Measurements from ENCODE around the gene WDR77. TPM values are rescaled to one million over a fixed set of nuclear protein-coding genes. Genes with fewer than 3 reads are reported as not detected.

The WDR77 gene
- total RNA-seq, 1 experiment from 2014 or later = 64.5 TPM

DNA sequence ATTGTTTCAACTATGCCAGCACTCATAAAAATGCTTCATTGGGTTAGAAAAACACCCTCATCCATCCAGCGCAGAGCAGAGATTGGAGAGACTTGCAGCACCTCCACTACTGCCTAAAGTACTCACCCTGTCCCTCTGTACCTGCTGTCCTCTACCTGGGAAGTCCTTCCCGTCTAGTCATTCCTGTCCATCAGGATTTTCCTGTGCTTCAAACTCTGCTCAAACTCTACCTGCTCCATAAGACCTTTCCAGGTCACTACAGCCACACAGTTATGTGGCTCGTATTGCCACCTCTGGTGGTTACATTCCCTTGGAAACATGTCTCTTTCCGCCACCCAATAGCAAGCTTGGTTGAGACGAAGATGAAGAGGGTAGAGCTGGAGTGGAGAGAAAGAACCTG is 28.7 kb downstream of the WDR77 start:
- ATAC-seq (no peak), DNase-seq (ENCODE audit: low spot score) (no peak)
- Mint-ChIP-seq H3K4me1 (peaks cover 9% of the 10 kb centered on the region), H3K36me3 (no peaks in the 10 kb centered on the region), H3K9me3 (no peaks in the 10 kb centered on the region), H3K4me3 (no peak overlapping the region), H3K27ac (no peak overlapping the region), H3K27me3 (ENCODE audit: low read depth) (no peaks in the 10 kb centered on the region; the same call in 1 of the 2 replicates)
- TF ChIP-seq NFYB (CRISPR knock-in tag; conservative IDR thresholded peaks at IDR 0.05; ENCODE audit: low read depth) (no peak), MYBL2 (CRISPR knock-in tag; IDR thresholded peaks at IDR 0.05) (no peak), RELA (CRISPR knock-in tag; IDR thresholded peaks at IDR 0.05; ENCODE audit: borderline replicate concordance) (no peak), NR1H2 (CRISPR knock-in tag; IDR thresholded peaks at IDR 0.05) (no peak), TEAD4 (CRISPR knock-in tag; IDR thresholded peaks at IDR 0.05) (no peak), JAZF1 (CRISPR knock-in tag; IDR thresholded peaks at IDR 0.05) (no peak), KAT7 (CRISPR knock-in tag; IDR thresholded peaks at IDR 0.05; ENCODE audit: borderline replicate concordance) (no peak), TCF7 (CRISPR knock-in tag; IDR thresholded peaks at IDR 0.05; ENCODE audit: low read depth) (no peak)
- TF ChIP-seq, protein P1, sequence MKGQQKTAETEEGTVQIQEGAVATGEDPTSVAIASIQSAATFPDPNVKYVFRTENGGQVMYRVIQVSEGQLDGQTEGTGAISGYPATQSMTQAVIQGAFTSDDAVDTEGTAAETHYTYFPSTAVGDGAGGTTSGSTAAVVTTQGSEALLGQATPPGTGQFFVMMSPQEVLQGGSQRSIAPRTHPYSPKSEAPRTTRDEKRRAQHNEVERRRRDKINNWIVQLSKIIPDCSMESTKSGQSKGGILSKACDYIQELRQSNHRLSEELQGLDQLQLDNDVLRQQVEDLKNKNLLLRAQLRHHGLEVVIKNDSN (CRISPR knock-in tag; IDR thresholded peaks at IDR 0.05) = no peak
- TF ChIP-seq, protein P2, sequence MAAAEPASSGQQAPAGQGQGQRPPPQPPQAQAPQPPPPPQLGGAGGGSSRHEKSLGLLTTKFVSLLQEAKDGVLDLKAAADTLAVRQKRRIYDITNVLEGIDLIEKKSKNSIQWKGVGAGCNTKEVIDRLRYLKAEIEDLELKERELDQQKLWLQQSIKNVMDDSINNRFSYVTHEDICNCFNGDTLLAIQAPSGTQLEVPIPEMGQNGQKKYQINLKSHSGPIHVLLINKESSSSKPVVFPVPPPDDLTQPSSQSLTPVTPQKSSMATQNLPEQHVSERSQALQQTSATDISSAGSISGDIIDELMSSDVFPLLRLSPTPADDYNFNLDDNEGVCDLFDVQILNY (CRISPR knock-in tag; IDR thresholded peaks at IDR 0.05) = no peak
- TF ChIP-seq, protein P3, sequence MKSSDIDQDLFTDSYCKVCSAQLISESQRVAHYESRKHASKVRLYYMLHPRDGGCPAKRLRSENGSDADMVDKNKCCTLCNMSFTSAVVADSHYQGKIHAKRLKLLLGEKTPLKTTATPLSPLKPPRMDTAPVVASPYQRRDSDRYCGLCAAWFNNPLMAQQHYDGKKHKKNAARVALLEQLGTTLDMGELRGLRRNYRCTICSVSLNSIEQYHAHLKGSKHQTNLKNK (CRISPR knock-in tag; IDR thresholded peaks at IDR 0.05) = no peak
- TF ChIP-seq, protein P4, sequence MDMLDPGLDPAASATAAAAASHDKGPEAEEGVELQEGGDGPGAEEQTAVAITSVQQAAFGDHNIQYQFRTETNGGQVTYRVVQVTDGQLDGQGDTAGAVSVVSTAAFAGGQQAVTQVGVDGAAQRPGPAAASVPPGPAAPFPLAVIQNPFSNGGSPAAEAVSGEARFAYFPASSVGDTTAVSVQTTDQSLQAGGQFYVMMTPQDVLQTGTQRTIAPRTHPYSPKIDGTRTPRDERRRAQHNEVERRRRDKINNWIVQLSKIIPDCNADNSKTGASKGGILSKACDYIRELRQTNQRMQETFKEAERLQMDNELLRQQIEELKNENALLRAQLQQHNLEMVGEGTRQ (CRISPR knock-in tag; IDR thresholded peaks at IDR 0.05) = no peak
- TF ChIP-seq, protein P5, sequence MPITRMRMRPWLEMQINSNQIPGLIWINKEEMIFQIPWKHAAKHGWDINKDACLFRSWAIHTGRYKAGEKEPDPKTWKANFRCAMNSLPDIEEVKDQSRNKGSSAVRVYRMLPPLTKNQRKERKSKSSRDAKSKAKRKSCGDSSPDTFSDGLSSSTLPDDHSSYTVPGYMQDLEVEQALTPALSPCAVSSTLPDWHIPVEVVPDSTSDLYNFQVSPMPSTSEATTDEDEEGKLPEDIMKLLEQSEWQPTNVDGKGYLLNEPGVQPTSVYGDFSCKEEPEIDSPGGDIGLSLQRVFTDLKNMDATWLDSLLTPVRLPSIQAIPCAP (CRISPR knock-in tag; IDR thresholded peaks at IDR 0.05) = no peak
- POLR2A ChIA-PET = no interaction called here
- CTCF ChIA-PET = no interaction called here

DNA sequence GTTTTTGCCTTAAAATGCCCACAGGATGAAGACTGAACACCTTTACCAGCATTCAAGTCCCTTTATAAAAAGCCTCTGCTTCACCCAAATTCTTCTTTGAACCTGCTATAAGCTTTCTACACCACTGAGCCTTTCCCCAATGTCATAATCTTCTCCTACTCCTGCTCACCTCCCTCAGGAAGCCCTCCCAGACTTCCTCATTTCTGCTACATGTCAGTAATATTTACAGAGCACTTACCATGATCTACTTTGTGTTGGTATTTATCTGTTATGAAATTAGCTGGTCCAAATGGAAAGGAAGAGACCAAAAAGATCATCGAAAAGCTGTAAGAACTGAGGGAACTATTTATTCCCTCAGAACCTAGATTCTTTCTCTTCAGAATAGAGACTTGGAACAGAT is 30.0 kb downstream of the WDR77 start:
- CTCF ChIA-PET = no interaction called here
- DNase-seq (ENCODE audit: low spot score) = no peak
- ATAC-seq = no peak
- Mint-ChIP-seq H3K4me1 (peaks cover 9% of the 10 kb centered on the region), H3K27ac (no peak overlapping the region), H3K9me3 (no peaks in the 10 kb centered on the region), H3K4me3 (no peak overlapping the region), H3K27me3 (ENCODE audit: low read depth) (no peaks in the 10 kb centered on the region; the same call in 1 of the 2 replicates), H3K36me3 (no peaks in the 10 kb centered on the region)
- TF ChIP-seq TCF7 (CRISPR knock-in tag; IDR thresholded peaks at IDR 0.05; ENCODE audit: low read depth) (no peak), SMAD3 (CRISPR knock-in tag; IDR thresholded peaks at IDR 0.05; ENCODE audit: borderline replicate concordance) (no peak), ZNF232 (CRISPR knock-in tag; IDR thresholded peaks at IDR 0.05) (no peak), KAT7 (CRISPR knock-in tag; IDR thresholded peaks at IDR 0.05; ENCODE audit: borderline replicate concordance) (no peak), GABPB1 (CRISPR knock-in tag; IDR thresholded peaks at IDR 0.05) (no peak), EMX1 (CRISPR knock-in tag; IDR thresholded peaks at IDR 0.05) (no peak)
- TF ChIP-seq, protein P1 (CRISPR knock-in tag; IDR thresholded peaks at IDR 0.05) = no peak
- TF ChIP-seq, protein P6, sequence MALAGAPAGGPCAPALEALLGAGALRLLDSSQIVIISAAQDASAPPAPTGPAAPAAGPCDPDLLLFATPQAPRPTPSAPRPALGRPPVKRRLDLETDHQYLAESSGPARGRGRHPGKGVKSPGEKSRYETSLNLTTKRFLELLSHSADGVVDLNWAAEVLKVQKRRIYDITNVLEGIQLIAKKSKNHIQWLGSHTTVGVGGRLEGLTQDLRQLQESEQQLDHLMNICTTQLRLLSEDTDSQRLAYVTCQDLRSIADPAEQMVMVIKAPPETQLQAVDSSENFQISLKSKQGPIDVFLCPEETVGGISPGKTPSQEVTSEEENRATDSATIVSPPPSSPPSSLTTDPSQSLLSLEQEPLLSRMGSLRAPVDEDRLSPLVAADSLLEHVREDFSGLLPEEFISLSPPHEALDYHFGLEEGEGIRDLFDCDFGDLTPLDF (CRISPR knock-in tag; IDR thresholded peaks at IDR 0.05) = no peak
- TF ChIP-seq, protein P7, sequence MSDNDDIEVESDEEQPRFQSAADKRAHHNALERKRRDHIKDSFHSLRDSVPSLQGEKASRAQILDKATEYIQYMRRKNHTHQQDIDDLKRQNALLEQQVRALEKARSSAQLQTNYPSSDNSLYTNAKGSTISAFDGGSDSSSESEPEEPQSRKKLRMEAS (CRISPR knock-in tag; IDR thresholded peaks at IDR 0.05) = no peak
- TF ChIP-seq, protein P8, sequence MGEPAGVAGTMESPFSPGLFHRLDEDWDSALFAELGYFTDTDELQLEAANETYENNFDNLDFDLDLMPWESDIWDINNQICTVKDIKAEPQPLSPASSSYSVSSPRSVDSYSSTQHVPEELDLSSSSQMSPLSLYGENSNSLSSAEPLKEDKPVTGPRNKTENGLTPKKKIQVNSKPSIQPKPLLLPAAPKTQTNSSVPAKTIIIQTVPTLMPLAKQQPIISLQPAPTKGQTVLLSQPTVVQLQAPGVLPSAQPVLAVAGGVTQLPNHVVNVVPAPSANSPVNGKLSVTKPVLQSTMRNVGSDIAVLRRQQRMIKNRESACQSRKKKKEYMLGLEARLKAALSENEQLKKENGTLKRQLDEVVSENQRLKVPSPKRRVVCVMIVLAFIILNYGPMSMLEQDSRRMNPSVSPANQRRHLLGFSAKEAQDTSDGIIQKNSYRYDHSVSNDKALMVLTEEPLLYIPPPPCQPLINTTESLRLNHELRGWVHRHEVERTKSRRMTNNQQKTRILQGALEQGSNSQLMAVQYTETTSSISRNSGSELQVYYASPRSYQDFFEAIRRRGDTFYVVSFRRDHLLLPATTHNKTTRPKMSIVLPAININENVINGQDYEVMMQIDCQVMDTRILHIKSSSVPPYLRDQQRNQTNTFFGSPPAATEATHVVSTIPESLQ (CRISPR knock-in tag; IDR thresholded peaks at IDR 0.05) = no peak
- POLR2A ChIA-PET = no interaction called here

All from WTC11 (cell line).